Measurements from ENCODE around the gene SMOC2.

The SMOC2 gene

DNA sequence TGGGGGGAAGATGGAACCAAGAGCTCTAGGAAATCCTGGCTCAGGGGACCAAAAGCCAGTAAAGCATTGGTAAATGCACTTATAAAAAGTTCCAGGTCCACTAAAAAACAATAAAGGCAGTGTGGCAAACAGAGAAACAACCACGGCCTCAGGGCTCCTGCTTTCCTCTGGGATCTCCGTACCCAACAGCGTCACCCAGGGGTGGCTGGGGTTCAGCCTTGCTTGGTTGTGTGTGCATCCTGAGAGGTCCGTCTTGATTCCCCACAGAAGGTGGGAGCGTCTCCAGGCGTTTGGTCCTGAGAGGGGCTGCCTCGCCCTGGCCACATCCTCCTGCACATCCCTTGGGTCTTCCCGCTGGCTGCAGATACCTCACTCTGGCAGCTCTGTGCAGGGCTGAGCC is 60.6 kb downstream of the SMOC2 start:
- intact Hi-C loops (cut with DNase I), result no loop called here
- DNase-seq, result no peak

DNA sequence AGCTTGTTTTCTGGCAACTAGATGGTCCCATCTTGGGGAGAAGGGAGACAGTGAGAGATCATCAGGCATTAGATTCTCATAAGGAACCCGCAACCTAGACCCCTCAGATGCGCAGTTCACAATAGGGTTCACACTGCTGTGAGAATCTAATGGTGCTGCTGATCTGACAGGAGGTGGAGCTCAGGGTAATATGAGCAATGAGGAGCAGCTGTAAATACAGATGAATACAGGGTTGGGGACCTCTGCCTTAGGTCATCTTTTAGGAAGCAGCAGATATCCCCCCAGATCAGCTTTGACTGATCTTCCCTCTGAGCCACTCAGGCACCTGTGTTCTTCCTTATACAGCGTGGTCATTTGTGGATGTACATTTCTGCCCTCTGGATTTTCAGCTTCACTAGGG is 63.4 kb downstream of the SMOC2 start:
- intact Hi-C loops (cut with DNase I), result no loop called here
- peak in 1 of 42 donors; percentile 10 for DNase-seq

GRCh38 chr6:168506460-168506859 is 65.5 kb downstream of the SMOC2 start:
- intact Hi-C loops (cut with DNase I), result no loop called here
- DNase-seq, result peak in 1 of 42 donors; percentile 25

- intact Hi-C loops (cut with DNase I), result no loop called here
- peak in 21 of 42 donors; percentile 11 to 64 (median 33) for DNase-seq
Observed at GRCh38 chr6:168507297-168507696, 66.3 kb downstream of the SMOC2 start.

GRCh38 chr6:168507730-168508129 is 66.7 kb downstream of the SMOC2 start:
- intact Hi-C loops (cut with DNase I), result no loop called here
- DNase-seq, result no peak

GRCh38 chr6:168508903-168509302 is 67.9 kb downstream of the SMOC2 start:
- DNase-seq, result no peak
- intact Hi-C loops (cut with DNase I), result no loop called here

GRCh38 chr6:168513766-168514165 is 72.8 kb downstream of the SMOC2 start:
- DNase-seq, result no peak

DNA sequence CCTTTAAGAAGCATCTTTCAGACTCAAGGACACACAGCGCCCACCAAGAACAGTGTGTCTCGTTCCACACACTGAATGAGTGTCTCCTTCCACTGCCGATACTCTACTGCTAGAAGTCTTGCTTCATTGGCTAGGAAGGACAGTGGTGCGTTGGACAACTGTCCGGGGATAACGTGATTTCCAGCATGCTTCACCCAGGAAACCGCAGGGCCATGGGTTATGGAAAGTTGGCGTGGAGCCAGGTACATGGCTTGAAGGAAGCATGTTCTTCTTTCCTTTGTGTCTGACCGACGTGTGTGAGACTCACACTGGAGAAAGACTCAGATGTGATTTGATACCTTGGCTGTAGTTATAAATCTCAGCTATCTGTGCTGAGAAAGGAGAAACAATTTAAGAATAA is 73.2 kb downstream of the SMOC2 start:
- no peak for DNase-seq
- intact Hi-C loops (cut with DNase I), result no loop called here

More at GRCh38 chr6:168513766-168514165, 72.8 kb downstream of the SMOC2 start:
- intact Hi-C loops (cut with DNase I), result no loop called here

- no peak for DNase-seq
- intact Hi-C loops (cut with DNase I), result no loop called here
Observed at GRCh38 chr6:168515376-168515775, 74.4 kb downstream of the SMOC2 start.

GRCh38 chr6:168516944-168517741 is 76.2 kb downstream of the SMOC2 start:
- intact Hi-C loops (cut with DNase I), result no loop called here
- DNase-seq, result no peak

DNA sequence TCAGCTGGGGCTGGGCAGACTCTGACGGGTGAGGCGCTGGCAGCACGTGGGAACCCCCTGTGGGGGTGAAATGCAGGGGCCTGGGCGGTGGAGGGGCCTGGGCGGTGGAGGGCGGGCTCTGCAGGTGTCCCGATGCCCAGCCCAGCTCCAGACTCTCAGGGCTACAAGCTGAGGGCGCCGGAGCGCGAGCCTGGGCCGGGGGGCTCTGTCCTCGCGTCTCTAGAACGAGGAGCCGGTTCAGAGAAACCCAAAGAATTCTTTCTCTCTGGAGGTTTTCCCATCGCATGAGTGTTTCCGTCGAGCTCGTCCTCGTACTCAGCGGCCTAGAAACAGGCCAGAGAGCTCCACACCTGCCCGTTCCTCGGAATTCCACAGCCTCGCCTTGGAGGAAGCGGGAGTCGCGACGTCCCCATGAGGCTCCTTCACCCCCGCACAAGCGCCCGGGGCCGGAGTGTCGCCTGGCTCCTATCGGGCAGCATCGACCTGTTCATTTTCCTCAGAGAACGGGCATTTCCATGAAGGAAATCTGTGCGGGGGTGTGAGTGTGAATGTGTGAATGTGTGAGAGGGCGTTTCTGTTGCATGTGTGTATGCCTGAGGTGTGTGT is 76.9 kb downstream of the SMOC2 start:
- DNase-seq, result no peak
- intact Hi-C loops (cut with DNase I), result no loop called here

GRCh38 chr6:168518348-168518745 is 77.4 kb downstream of the SMOC2 start:
- intact Hi-C loops (cut with DNase I), result no loop called here
- DNase-seq, result no peak

GRCh38 chr6:168518867-168519266 is 77.9 kb downstream of the SMOC2 start:
- no peak for DNase-seq
- intact Hi-C loops (cut with DNase I), result no loop called here

DNA sequence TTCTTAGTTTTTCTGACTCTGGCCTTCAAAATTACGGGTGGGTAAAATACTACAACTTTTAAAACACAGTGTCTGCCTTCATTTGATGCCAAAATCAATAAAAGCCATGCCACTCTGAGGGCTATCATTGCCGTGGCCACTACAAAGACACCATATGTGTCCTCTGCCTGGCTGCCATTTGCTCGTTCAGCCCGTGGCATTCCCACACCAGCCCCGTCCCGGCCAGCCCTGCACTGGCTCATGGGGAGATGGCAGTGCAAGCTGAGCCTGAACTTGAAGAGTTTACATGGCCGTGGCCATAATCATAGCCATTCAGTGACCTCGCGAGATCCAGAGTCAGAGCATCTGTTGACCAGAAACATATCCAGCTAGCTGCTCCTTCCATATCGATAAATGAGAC is 79.2 kb downstream of the SMOC2 start:
- DNase-seq, result no peak
- intact Hi-C loops (cut with DNase I), result no loop called here

GRCh38 chr6:168524571-168525001 is 83.6 kb downstream of the SMOC2 start:
- intact Hi-C loops (cut with DNase I), result no loop called here
- no peak for DNase-seq

DNA sequence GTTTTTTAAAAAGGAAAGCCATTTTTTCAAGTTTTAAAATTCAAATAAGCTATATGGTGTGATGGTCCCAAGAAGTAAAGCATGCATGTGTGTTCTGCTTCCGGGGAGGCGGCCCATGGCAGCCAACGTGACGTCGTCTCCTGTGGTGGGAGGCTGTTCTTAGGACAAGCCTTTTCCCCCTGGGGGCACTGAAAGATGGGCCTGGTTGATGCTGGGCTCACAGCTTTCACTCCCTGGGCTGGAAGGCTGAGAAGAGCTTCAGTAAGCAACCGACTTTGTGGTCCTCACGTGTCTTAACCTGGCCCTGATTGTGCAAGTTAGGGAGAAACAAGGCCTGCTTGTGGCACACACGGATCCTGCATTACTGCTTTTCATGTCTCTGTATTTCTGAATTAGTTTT is 84.1 kb downstream of the SMOC2 start:
- intact Hi-C loops (cut with DNase I), result no loop called here
- DNase-seq, result no peak

DNA sequence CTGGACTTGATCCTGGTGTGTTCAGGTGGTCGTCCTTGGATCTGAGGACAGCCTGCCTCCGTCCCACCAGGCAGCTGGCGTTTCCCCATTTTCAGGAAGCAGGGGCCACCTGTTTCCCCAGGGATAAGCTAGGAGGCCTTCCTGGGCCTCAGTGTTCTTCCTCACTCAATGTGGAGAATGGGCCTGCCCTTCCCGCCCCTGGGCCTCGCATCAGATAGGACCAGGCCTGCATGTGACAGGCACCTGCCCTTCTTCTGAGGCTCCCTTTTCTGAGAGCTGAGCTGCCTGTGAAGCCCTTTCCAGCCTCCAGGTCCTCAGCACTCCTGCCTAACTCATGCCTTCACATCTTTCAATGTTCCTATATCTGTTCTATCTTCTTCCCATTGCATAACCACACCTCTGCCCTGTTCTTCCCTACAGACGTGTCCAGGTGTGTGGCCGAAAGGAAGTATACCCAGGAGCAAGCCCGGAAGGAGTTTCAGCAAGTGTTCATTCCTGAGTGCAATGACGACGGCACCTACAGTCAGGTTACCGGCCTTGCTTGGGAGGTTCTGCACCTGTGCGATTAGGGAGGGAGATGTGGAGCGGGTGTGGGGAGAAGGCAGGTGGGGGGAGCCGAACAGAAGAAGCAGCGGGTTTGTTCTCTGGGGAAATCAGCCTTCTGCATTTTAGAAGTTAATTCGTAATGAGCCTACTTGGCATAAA is 85.1 kb downstream of the SMOC2 start:
- intact Hi-C loops (cut with DNase I), result no loop called here

DNA sequence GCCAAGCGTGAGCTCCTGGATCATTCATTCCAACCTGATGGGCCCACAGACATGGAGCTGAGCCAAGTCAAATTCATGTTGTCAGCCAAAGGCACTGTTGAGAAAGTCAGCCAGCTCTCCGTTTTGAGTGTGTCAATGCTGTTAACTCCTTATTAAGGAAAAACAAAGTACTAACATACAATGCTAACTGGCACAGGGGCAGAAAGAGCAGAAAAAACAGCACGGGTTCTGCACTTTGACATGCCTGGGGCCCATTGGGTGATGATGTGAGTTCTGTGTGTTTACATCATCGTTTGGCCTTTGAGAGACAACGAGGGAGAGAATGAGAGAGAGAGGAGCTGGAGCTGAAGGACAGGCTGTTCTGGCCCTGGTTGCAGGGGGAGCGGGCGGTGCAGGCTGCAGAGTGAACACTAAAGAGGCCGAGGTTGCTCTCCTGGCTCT is 85.9 kb downstream of the SMOC2 start:
- intact Hi-C loops (cut with DNase I), result no loop called here
- DNase-seq, result peak in 6 of 42 donors; percentile 22 to 70 (median 38)

More for the DNA sequence above, 85.1 kb downstream of the SMOC2 start:
- peak in 1 of 42 donors; percentile 48 for DNase-seq

- intact Hi-C loops (cut with DNase I), result no loop called here
- no peak for DNase-seq
Observed at GRCh38 chr6:168527451-168528210, 86.6 kb downstream of the SMOC2 start.
